ENCODE results near the gene HDAC5.

- TF ChIP-seq POLR2A (IDR thresholded peaks at IDR 0.05) (no peak), CTCF (IDR thresholded peaks at IDR 0.05) (no peak)
These were observed 11.7 kb downstream of the HDAC5 start for GRCh38 chr17:44111777-44112176.

Data from prostate gland (tissue), 2 donors.